22Rv1 (cell line): Measurements from ENCODE around the gene RFC4.

Experiments used
- ZFX ChIP-seq: fragments of 450-650 bp; IDR thresholded peaks from 2 replicates; pipeline ENCODE4 v1.6.1; 2017; ENCODE audit warnings: antibody characterized with exemption, borderline replicate concordance
- TF ChIP-seq, protein P1 (sequence below): fragments of 450-650 bp; IDR thresholded peaks from 2 replicates; pipeline ENCODE4 v1.5.1; 2017; ENCODE audit warnings: mild to moderate bottlenecking

DNA sequence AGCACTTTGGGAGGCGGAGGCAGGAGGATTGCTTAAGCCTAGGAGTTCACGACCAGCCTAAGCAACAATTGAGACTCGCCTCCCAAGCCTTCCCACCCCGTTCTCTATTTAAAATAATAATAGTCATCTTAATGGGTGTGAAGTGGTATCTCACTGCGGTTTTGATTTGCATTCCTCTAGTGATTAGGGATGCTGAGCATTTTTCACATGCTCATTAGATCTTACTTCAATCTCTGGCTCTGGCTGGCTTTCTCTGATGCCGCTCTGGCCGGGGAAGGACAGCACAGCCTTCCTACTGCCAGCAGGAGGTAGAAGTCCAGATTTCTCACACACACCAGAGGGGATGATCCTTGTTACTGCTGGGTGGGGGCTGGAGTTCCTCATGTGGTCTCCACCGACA, 30.3 kb downstream of the RFC4 start:
- TF ChIP-seq, protein P1, sequence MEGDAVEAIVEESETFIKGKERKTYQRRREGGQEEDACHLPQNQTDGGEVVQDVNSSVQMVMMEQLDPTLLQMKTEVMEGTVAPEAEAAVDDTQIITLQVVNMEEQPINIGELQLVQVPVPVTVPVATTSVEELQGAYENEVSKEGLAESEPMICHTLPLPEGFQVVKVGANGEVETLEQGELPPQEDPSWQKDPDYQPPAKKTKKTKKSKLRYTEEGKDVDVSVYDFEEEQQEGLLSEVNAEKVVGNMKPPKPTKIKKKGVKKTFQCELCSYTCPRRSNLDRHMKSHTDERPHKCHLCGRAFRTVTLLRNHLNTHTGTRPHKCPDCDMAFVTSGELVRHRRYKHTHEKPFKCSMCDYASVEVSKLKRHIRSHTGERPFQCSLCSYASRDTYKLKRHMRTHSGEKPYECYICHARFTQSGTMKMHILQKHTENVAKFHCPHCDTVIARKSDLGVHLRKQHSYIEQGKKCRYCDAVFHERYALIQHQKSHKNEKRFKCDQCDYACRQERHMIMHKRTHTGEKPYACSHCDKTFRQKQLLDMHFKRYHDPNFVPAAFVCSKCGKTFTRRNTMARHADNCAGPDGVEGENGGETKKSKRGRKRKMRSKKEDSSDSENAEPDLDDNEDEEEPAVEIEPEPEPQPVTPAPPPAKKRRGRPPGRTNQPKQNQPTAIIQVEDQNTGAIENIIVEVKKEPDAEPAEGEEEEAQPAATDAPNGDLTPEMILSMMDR: no peak
- no peak for TF ChIP-seq ZFX
